CD4-positive, alpha-beta T cell treated with Interferon gamma for 1 hour (primary cell): ENCODE measurements around the gene LOXL3.

Experiments
- DNase-seq: peaks from one replicate; pipeline ENCODE4 v3.0.0-alpha.2; 2020

LOXL3 gene

DNA sequence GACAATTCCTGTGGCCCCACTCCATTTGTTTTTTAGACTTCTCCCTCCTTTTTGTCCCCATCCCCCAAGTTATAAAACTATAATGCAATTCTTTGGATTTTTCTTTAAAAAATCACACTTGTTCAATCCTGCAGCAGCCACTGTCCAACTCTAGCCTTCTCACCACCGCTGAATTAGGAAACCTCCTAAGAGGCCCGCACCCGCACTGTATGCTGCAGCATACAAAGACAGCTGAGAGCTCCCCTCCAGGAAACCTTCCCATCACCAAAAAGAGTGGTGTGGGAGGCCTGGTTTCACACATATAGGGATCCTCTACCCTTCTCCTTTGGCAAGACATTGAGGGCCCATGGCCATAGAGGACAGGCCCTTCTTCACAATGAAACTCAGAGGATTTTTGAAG is 49.2 kb downstream of the LOXL3 start:
- no peak for DNase-seq

DNA sequence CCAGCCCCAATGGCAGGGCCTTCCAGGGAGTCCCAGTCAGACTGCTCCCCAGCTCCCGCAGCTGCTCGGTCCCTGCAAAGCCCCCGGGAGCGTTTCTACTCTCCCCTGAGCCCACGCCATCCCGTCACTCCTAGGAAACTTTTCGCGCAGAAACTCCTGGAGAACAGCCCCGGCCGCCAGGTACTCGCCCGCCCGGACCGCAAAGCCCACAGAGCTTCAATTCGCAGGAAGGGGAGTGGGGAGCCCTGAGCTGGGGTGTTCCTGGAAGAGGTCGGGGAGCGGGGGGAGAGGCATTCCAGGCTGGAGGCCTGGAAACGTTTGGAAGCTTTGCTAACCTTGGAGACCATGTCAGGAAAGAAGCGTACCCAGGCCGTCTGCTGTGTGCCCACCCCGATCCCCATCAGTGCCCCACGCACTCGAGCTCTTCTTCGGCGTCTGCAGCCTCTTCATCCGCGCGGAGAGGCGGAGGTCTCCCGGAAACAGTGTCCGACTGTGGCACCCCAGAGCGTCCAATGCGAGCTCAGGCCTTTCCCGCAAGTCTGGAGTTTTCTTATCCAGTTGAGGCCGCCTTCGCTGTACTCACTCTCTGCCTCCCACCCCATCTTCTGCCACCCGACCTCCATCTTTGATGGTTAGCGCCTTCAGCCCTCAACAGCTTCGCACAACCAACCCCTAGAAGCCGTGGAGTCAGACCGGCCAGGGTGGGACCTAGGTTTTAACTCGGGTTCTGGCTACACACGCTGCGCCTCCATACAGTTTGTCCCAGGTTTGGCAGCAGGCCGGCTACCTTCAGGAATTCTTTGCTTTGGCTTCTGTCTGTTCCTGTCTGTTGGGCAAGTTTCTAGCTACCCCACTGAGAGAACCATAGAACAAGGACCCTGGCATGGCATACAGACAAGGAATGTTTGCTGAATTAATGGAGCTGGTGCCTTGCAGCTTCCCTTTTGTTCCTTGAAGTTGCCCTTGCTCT is 50.0 kb downstream of the LOXL3 start:
- DNase-seq: no peak

DNA sequence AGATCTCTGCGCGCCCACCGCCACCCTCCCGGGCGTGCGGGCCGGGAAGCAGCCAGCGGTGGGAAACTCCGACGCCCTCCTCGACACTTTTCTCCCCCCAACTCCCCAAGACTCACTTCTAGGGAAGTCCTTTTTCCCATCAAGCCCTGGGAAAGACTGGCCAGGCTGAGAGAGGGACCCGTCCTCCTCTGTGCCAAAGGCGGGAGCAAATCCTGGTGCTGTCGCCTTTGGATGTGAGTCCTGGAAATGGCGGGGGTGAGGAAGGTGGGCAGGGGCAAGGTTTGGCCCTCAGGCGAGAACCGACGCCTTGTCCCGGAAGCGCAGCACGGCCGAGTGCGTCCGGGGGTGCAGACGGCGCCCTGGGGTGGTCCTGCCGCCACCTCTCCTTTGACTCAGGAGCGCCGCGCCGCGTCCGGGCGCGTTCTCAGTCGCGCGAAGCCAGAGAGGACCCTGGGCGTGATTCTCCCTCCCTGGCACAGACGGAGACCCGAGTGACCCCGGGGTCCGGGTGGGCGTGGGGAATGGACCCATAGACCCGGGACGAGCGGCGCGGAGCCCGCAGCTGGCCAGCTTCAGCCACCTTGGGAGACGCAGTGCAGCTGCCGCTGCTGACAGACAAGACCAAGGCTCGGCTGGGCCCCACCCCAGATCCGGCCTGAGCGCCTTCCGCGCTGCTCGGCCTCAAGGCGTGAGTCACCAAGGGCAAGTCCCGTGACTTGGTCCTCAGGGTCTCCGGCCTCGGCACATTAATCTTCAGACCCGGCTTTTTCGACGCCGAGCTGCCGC is 50.8 kb downstream of the LOXL3 start:
- DNase-seq: peak; percentile 71

DNA sequence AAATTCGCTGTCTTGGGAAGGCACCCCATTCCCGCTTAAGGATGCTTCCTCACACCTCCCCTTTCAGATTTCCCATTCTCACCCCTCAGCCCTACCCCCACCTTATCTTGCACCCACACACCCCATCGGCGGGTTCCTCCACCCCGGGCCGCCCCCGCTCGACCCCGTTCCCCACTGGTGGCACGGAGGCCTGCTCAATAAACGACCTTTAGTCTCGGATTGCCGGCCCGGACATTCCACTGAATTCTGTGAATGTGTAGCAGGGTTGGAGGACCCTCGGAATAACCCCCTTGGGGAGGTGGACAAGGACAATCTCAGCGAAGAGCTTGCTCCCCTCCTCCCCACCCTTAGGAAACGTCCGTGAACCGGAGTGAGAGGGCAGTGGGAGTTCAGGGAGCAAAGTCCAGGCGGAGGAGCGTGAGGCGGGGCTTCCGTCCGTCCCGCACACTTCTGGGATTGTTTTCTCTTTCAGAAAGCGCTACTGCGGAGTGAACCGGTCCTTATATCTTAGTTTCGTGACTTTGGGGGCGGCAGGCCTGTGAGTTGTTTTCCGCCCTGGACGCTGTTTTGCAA is 51.5 kb downstream of the LOXL3 start:
- DNase-seq: no peak

DNA sequence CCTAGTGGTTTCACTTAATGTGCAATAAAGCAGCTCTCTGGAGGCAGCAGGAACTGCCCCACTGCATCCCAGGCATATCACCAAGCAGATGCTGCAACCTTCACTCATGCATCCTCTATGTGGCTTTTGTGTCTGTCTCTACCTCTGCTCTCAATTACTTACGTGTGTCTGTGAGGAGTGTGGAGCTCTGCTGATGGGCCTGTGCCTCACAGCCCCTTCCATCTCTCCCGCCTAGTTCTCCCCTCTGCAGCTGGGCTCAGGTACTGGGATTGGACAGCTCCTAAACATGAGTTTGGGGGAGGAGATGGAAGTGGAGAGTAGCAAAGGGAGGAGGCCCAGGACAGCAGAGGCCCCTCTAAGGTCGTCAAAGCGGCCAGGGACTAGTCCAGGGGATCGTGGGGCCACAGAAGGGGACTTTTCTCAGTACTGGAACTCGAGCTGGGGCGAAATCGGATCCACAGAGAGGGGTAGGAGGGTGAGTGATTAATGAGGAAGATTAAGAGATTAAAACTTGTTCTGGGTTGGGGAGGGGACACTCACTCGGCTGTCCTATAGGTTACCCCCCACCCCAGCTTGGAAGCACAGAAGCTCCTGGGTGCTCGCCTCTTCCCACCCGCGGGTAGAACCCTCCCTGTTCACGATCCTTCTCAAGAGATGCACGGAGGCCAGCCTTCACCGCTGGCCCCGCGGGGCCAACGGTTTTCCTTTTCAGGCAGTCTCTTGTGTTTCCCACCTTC is 52.2 kb downstream of the LOXL3 start:
- DNase-seq: no peak

DNA sequence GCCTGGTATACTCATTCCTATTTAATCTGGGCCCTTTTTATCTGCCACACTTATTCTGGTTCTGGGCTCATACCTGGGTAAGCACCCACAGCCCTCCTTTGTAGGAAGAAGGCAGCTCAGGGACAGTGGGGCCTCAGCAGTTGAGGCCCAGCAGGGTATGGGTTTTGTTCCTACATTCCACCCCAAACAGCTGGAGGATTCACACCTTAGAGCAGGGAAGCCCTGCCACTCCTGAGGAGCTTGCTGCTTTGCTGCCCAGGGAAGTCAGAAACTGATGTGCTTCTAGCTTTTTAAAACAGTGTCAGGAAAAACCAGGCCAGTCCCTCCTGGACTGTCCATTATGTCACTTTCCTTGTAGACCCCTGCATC is 53.2 kb downstream of the LOXL3 start:
- DNase-seq: no peak

DNA sequence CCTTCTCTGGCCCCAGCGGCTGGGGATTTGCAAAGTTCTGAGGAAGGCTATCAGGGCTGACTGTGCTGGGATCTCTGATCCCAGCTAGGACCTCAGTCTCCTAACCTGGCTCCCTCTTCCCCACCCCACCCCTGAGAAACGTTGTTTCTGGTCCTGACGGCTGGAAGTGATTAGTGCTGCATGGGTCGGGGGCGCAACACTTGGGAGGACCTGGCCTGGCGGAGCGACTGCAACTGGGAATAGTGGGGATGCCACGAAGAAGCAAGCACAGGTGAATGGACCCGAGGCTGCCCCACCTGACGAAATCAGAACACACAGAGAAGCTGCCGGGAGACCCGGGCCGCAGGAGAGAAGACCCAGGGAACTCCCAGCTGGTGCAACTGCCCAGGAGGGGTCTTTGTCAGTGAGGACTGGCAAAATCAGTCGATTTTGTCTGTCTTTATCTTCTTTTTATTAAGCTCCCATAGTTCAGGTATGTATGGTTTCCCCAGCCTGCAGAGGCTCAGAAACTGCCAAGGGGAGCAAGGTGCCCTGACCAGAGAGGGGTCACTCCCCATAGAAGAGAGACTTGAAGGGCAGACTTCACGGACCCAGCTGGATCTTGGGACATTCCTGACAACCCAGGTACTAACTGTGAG is 53.7 kb downstream of the LOXL3 start:
- DNase-seq: no peak

DNA sequence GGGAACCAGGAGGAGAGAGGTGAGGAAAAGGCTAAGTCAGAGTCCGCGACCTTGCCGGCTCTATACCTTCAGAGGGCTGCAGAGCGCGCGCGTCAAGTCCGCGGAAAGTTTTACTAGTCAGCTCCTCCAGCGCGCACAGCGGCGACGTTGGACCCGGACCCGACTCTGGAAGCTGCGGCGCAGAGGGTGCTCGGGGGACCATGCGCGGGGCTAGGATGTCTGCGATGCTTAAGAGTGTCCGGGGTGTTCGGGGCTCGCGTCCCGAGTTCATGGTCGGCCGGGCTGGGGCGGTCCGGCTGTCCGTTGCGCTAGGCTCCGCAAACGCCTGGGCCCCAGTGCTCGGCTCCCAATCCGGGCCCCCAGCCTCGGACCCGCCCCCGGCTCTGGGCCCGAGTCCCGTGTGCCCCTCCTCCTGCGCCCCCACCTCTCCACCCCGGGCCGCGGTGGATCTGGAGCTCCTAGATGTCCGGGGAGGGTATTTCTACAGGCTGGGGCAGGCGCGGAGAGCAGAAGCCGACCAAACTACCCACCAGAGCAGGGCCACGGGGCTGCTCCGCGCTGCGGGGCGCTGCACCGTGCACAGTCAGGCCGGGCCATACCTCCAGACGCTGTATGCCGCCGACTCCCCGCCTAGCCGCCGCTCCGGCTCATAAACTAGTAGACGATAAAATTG is 54.3 kb downstream of the LOXL3 start, which contains the start of gene LBX2:
LBX2 (minus strand) TSS at position 337 of the 673 bp plus-strand sequence; CDS start at position 271, 66 bp downstream.
- no peak for DNase-seq

DNA sequence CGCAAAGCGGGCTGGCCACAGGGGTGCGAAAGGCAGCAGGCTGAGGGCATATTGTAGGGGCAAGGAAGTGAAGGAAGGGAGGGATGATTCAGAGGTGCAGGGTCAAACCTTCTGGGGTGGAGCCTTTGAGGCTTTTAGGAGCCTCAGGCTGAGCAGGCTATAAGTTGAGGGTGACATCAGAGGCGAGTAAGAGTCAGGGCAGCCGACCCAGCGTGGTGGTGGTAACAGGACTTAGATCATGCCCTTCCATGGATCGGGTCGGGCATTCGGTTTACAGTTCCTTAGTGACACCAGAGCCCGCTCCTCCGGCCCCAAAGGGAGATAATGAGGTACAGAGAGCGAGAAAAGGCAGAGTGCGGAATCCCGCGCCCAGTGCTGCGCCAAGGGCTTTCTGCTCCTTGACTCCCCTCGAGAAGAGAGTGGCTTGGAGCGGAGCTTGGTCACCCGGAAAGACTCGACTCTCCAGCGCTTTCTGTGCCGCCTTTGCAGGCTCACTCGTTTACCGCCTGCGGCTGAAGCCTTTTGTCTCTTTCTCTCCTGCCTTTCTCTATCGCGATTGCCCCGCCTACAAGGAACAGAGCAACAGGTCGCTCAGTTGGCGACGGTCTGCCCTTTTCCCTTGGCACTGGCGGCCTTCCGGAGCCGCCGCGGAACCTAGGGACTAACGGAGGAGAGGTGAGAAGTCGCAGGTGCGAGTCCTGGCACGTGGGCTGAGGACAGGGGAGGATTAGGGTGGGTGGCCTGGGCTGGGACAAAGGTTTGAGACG is 55.1 kb downstream of the LOXL3 start:
- DNase-seq: no peak

DNA sequence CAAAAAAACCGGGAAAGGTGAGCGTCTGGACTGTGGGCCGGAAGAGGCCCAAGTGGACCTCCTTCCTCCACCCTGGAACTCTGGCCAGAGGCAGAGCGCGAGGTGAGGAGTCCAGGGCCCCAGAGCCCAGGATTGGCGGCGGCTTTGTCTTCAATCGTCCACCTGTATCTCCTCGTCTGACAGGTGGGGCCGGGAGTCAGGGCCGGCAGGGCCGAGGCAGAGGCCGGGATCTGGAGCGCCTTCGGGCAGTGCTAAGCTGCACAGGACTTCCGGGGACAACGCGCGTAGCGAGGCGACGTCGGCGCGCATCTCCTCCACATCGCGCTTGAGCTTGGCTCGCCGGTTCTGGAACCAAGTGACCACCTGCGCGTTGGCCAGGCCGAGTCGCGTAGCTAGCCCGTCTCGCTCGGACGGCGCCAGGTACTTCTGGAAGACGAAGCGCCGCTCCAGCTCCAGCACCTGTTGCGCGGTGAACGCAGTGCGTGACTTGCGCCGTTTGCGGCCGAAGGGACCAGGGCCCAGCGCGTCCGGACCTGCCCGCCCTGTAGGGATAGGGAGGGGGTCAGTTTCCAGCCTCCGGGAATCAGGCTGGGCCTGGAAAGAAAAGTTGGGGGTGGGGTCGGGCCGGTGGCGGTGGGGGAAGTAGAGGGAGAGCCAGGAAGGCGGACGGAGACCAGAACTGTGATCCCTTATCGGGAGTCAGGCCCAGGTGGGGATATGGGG is 55.8 kb downstream of the LOXL3 start:
- no peak for DNase-seq

DNA sequence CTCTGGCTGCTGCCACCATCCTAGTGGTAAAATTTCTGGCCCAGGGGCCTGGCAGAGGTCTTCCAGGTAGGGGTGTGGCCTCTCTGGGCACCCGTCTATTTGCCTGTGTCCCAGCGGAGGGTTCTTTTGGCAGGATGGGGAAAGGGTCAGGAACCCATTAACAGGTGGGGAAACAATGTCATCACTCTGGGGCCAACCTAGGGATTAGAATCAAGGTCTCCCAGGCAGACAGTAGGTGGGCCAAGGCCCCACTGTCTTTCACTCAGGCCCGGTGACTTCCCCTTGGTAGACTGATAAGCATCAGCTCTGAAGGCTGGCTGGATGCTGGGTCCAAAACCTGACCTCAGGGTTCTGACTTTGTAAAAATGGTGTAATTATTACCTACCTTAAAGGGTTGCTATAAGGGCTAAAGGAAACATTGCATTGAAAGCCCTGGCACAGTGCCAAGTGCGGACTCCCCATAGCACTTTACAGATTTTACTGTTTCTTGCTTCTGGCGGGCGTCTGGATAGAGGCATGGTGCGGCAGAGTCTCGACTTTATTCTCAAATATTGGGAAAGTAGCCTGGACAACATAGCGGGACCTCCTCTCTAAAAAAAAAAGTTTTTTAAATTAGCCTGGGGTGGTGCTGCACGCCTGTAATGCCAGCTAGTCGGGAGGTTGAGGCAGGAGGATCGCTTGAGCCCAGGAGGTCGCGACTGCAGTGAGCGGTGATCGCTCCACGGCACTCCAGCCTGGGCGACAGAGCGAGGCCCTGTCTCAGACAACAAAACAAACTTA is 56.6 kb downstream of the LOXL3 start:
- no peak for DNase-seq

DNA sequence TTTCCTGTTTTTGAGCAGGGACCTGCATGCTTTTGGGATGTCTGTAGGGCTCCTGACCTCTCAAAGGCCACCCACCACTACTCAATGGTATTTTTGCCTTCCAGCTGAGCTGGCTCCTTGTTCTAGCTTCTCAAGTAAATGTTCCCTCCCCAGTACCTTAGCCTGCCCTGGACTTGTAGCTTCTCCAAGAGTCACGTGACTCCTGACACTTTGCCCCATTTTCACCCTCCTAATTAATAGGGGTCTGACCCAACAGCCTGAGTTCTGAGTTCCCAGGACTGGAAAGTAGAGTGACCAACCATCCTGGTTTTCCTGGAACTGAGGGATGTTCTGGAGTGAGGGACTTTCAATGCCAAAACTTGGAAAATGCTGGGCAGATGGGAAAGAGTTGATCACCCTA is 58.3 kb downstream of the LOXL3 start:
- DNase-seq: no peak

DNA sequence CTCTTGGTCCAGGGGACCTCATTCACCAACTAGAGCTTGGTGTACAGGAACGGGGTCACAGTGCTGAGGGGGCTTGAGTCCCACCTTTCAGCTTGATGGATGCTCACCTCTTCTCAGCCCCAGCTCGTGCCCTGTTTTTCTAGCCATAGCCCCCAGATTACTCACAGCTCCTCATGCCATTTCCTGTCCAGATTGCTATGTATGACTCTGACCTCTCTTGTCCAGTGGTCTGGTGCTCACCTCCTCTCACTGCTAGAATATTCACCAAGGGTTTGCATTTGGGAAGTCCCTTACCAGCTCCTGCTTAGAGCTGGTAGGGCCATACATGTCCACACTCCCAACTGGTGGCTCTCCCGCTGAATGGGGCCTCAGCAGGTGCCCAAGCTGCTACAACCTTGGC is 60.2 kb downstream of the LOXL3 start:
- DNase-seq: no peak

DNA sequence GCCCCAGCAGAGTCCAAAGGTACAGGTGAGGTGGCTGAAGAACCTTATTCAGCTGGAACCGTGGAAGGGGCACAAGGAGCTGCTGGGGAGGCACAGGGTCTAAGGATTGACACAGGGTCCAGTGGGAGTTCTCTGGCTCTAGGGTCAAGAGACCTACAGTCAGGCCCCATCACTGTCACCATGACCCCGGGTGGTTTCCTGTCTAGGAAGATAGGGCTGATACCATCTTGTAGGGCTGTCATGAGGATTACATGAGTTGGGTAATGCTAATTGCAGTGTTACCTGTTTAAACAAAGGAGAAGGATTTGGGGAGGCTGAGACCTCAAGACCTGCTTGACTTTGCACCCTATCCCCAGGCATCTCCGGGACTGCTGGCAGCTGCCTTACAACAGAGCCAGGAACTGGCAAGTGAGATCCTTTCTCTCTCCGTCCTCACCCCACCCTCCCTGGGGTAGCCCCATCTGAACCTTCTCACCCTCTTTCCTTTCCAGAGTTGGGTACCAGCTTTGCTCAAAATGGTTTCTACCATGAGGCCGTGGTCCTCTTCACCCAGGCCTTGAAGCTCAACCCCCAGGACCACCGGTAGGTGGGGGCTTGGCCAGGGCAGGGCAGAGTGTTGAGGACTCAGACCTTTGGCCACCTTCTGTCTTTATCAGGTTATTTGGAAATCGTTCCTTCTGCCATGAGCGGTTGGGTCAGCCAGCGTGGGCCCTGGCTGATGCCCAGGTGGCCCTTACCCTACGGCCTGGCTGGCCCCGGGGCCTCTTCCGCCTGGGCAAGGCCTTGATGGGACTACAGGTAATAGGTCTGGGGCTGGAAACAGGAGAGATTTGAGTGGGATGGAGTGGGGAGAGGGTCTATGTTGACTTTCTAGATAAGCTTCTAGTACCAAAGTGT is 61.8 kb downstream of the LOXL3 start:
- no peak for DNase-seq

DNA sequence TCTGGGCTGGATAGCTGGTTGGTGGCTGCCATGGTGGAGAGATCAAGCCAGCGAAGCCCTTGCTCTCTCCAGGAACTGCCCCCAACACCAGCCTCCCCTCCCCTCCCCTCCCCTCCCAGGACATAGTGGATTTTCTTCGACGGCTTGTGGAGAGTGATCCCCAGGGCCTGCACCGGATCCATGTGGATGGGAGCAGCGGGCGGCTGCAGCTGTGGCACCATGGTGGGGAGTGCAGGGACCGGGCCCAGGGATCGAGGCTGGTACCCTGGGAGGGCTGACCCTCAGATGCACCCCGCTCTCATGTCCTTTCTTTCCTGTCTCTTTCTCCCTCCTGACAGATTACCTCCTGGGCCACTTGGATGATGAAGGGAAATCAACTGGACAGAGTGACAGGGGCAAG is 63.8 kb downstream of the LOXL3 start:
- DNase-seq: no peak

DNA sequence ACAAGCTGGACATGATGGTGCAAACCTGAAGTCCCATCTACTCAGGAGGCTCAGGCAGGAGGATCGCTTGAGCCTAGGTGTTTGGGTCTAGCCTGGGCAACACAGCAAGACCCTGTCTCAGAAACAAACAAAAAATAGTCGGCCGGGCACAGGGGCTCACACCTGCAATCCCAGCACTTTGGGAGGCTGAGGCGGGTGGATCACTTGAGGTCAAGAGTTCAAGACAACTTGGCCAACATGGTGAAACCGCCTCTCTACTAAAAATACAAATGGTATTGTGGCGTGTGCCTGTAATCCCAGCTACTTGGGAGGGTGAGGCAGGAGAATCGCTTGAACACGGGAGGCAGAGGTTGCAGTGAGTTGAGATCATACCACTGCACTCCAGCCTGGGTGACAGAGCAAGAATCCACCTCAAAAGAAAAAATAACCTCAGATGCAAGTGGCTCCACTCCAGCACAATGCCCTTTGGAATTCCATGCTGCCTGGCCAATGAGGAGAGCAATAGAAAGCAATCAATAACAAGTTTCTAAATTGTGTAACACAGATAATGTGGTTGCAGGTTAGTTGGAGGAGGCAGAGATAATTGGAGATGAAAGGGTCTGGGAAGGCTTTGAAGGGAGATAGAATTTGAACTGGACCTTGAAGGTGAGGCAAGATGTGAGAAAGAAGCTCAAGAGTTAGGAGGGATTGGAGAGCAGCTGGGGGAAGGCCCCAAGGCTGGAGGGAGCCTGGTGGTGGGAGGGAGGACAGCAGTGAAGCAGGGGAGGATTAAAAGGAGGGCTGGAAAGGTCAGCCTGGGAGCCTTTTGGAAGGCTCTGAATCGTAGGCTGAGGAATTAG is 64.9 kb downstream of the LOXL3 start:
- DNase-seq: no peak

DNA sequence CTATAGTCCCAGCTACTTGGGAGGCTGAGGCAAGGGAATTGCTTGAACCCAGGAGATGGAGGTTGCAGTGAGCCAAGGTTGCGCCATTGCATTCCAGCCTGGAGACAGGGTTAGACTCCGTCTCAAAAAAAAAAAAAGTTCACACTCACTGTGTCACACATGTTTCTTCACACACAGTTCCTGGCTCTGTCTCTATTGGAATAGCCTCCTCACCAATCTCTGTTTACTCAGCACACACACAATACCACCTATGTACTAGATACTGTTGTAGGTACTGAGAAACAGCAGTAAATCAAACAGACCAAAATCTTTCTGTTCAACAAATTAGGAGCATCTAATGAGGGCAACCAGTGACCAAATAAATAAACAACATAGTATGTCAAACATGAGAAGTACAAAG is 67.6 kb downstream of the LOXL3 start:
- no peak for DNase-seq
